AG04450 (cell line): ENCODE data around the gene HID1. TPM values are rescaled to one million over a fixed set of nuclear protein-coding genes. Genes with fewer than 3 reads are reported as not detected.

Source experiments
- CTCF ChIA-PET: fragments of 300-600, 350-600 bp; formaldehyde crosslinking; extraction: SDS; loops from one replicate; lab custom pipeline; 2022; ENCODE audit warnings: antibody characterized with exemption, inconsistent platforms; lab: Charles Lee
- POLR2A ChIA-PET: fragments of 350-600 bp; formaldehyde crosslinking; extraction: SDS; loops from one replicate; lab custom pipeline; 2021; ENCODE audit warnings: antibody characterized with exemption, inconsistent platforms; lab: Yijun Ruan, JAX
- DNase-seq: peaks from one replicate; pipeline ENCODE4 v3.0.0-alpha.2; 2011; ENCODE audit warnings: low read depth, low spot score
- H3K27ac ChIP-seq: one replicate; pipeline ENCODE4 v1.5.1; 2012; ENCODE audit warnings: low read depth, low read length, control low read depth
- H3K27me3 ChIP-seq: one replicate; pipeline ENCODE4 v1.6.0; 2012; ENCODE audit warnings: low read length; ENCODE audit not compliant: control insufficient read depth, insufficient read depth
- H3K4me3 ChIP-seq: 2 replicates; pipeline ENCODE4 v1.5.1; 2011; ENCODE audit warnings: mild to moderate bottlenecking, low read depth, low read length, control low read depth
- H3K9me3 ChIP-seq: 2 replicates; pipeline ENCODE4 v1.5.1; 2012; ENCODE audit warnings: low read length; ENCODE audit not compliant: control insufficient read depth, insufficient read depth
- CTCF ChIP-seq: IDR thresholded peaks from 2 replicates; pipeline ENCODE4 v1.5.1; 2011; ENCODE audit warnings: low read depth, low read length, control low read depth, inconsistent platforms
- polyA plus RNA-seq: library from polyadenylated mRNA; depleted of rRNA; stranded (reverse); fragments of >200 nt; gene quantifications from 2 replicates; pipeline ENCODE4 v1.2.3, GENCODE V29; 2011

HID1 gene
- polyA plus RNA-seq, 1 experiment: 1.8 TPM

DNA sequence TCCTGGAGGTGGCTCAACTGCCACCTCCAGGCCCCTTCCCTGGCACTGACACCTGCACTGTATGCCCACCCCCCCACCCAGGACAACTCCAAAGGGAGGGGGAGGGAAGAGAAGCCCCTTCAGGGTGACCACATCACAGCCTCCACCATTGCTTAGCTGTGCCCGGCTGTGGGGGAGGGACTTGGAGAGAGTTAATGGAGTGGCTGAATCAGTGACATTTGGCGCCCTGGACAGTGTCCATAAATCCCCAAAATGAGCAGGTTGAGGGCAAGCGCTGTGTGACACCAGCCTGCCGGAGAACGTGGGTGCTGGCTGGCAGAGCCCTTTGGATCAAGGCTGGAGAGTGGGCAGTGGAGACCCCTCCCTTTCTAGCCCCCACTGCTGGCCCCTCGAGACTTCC is 50.4 kb downstream of the HID1 start:
- H3K4me3 ChIP-seq: no peak overlapping the region
- no peak overlapping the region for H3K27ac ChIP-seq
- no peaks in the 10 kb centered on the region; the same call in 1 of the 2 replicates for H3K9me3 ChIP-seq
- ChIA-PET CTCF (interaction anchor here (2.8 to 3.9 kb wide), 2 partner anchors 35 to 39 kb away, joined by 28 to 40 read pairs; no protein-coding TSS in a partner anchor), POLR2A (no interaction called here)
- no peak for TF ChIP-seq CTCF
- DNase-seq: no peak
- peaks cover 75% of the 10 kb centered on the region for H3K27me3 ChIP-seq

GRCh38 chr17:74921769-74922168 is 50.8 kb downstream of the HID1 start:
- no peak for TF ChIP-seq CTCF
- ChIA-PET POLR2A (no interaction called here), CTCF (no interaction called here)
- H3K9me3 ChIP-seq: no peaks in the 10 kb centered on the region; the same call in 1 of the 2 replicates
- H3K27me3 ChIP-seq: peaks cover 73% of the 10 kb centered on the region
- H3K4me3 ChIP-seq: no peak overlapping the region
- no peak overlapping the region for H3K27ac ChIP-seq
- no peak for DNase-seq

DNA sequence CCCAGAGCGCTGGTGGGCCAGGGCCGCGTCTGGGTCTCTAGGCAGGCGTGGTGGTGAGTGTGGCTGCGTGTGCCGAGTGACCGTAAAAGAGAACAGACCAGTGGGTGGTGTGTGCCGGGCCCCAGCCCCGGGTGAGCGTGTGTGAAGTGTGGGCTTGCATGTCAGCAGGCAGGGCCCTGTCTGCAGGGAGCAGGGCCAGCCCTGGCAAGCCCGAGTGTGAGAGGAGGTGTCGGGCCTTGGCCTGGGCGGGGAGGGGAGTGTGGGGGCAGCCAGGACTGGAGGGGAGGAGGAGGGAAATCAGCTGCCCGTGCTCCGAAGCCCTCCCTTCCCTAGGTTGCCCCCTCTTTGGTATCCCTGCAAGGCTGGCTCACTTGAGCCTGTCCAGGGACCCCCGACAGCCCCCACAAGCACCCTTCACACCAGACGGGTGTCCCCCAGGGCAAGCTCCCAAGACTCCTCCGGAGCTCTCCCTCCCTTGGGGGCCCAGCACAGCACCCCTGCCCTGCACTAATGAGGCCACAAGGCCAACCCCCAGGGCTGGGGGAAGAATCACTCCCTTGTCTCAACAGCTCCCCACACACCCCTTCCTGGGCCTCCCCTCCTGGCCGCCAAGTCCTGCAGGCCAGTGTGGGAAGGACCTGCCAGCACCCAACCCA is 51.4 kb downstream of the HID1 start:
- H3K9me3 ChIP-seq: no peaks in the 10 kb centered on the region; the same call in 1 of the 2 replicates
- ChIA-PET CTCF (interaction anchor here (1.6 kb wide), 1 partner anchor 130 kb away, joined by 5 read pairs; no protein-coding TSS in a partner anchor), POLR2A (no interaction called here)
- H3K27me3 ChIP-seq: peaks cover 71% of the 10 kb centered on the region
- no peak for DNase-seq
- H3K4me3 ChIP-seq: no peak overlapping the region
- TF ChIP-seq CTCF: no peak
- no peak overlapping the region for H3K27ac ChIP-seq

DNA sequence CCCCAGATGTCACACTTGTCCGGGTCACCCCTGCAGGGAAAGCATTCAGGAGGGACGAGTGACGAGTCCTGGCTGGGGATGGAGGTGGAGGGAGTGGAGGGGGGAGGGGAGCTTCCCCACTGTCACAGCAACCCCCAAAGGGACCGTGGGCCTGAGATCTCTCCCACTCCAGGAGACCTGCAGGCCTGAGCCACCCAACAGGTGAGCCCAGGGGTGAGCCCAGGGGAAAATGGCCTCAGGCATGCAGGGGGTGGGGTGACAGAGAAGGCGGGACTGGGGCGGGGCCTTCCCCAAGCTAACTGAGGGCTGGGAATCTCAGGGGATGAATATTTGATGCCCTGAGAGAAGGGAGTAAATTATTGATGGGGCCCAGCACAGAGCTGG is 51.9 kb downstream of the HID1 start:
- POLR2A ChIA-PET: no interaction called here

More for the DNA sequence above, 51.9 kb downstream of the HID1 start:
- peaks cover 68% of the 10 kb centered on the region for H3K27me3 ChIP-seq
- no peak overlapping the region for H3K4me3 ChIP-seq
- H3K9me3 ChIP-seq: no peaks in the 10 kb centered on the region; the same call in 1 of the 2 replicates
- CTCF ChIA-PET: interaction anchor here (1.6 kb wide), 1 partner anchor 129 kb away, joined by 5 read pairs; no protein-coding TSS in a partner anchor
- DNase-seq: no peak
- H3K27ac ChIP-seq: no peak overlapping the region
- TF ChIP-seq CTCF: no peak
